22Rv1 (cell line): ENCODE results near the gene DRP2.

Source experiments
- ZFX ChIP-seq: fragments of 450-650 bp; IDR thresholded peaks from 2 replicates; pipeline ENCODE4 v1.6.1; 2017; ENCODE audit warnings: antibody characterized with exemption, borderline replicate concordance
- TF ChIP-seq, protein P1 (sequence below): fragments of 450-650 bp; IDR thresholded peaks from 2 replicates; pipeline ENCODE4 v1.5.1; 2017; ENCODE audit warnings: mild to moderate bottlenecking

DNA sequence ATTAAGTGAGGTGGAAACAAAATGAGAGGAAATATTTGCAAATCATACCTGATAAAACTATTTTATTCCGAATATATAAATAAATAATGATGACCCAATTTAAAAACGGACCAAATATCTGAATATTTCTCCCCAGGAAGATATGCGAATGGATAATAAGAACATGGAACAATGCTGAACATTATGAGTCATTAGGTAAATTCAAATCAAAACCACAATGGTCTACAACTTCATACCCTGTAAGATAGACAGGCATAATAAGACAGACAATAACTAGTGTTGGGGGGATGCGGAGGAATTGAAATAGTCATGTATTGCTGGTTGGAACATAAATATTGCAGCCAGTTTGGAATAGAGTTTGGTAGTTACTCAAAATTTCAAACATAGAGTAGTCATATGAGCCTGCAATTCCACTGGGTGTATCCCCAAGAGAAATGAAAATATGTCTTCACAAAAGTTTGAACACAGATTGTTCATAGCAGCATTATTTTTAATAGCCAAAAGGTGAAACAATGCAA, 47.6 kb upstream of the DRP2 start:
- TF ChIP-seq, protein P1, sequence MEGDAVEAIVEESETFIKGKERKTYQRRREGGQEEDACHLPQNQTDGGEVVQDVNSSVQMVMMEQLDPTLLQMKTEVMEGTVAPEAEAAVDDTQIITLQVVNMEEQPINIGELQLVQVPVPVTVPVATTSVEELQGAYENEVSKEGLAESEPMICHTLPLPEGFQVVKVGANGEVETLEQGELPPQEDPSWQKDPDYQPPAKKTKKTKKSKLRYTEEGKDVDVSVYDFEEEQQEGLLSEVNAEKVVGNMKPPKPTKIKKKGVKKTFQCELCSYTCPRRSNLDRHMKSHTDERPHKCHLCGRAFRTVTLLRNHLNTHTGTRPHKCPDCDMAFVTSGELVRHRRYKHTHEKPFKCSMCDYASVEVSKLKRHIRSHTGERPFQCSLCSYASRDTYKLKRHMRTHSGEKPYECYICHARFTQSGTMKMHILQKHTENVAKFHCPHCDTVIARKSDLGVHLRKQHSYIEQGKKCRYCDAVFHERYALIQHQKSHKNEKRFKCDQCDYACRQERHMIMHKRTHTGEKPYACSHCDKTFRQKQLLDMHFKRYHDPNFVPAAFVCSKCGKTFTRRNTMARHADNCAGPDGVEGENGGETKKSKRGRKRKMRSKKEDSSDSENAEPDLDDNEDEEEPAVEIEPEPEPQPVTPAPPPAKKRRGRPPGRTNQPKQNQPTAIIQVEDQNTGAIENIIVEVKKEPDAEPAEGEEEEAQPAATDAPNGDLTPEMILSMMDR: no peak
- no peak for TF ChIP-seq ZFX
